ENCODE data around the gene KIF21A. TPM values are rescaled to one million over a fixed set of nuclear protein-coding genes. Genes with fewer than 3 reads are reported as not detected.

The KIF21A gene
- total RNA-seq, 1 donor from 2014 or later, result 12.1 TPM

DNA sequence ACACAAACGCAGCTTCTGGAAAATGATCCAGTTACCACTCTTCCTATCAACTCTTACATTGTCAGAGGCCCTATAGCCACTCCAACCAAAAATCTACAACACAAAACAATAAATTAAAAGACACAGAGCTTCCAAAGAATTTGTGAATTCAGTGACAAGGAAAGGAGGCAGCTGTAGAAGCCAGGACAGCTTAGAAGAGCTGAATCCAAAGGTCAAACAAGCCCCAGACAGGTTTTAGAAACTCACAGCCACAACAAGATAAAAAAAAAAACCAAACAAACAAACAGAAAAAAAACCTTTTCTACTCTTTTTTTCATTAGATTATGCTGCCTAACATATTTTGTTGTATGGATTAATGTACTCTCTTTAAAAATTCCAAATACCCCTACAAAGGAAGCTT, 94.4 kb downstream of the KIF21A start:
- ATAC-seq (no peak), DNase-seq (no peak)
- Histone ChIP-seq H3K27me3 (ENCODE audit: low read depth) (no peaks in the 10 kb centered on the region), H3K9me3 (no peaks in the 10 kb centered on the region), H3K36me3 (no peaks in the 10 kb centered on the region), H3K27ac (no peak overlapping the region), H3K4me3 (no peak overlapping the region), H3K4me1 (no peaks in the 10 kb centered on the region)
- intact Hi-C loops (cut with DNase I), result no loop called here
- TF ChIP-seq, protein P1, sequence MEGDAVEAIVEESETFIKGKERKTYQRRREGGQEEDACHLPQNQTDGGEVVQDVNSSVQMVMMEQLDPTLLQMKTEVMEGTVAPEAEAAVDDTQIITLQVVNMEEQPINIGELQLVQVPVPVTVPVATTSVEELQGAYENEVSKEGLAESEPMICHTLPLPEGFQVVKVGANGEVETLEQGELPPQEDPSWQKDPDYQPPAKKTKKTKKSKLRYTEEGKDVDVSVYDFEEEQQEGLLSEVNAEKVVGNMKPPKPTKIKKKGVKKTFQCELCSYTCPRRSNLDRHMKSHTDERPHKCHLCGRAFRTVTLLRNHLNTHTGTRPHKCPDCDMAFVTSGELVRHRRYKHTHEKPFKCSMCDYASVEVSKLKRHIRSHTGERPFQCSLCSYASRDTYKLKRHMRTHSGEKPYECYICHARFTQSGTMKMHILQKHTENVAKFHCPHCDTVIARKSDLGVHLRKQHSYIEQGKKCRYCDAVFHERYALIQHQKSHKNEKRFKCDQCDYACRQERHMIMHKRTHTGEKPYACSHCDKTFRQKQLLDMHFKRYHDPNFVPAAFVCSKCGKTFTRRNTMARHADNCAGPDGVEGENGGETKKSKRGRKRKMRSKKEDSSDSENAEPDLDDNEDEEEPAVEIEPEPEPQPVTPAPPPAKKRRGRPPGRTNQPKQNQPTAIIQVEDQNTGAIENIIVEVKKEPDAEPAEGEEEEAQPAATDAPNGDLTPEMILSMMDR (IDR thresholded peaks at IDR 0.05), result no peak

GRCh38 chr12:39344926-39345325, 98.0 kb downstream of the KIF21A start:
- TF ChIP-seq, protein P1 (IDR thresholded peaks at IDR 0.05), result no peak
- Histone ChIP-seq H3K27ac (no peak overlapping the region), H3K36me3 (peaks cover 3% of the 10 kb centered on the region), H3K4me1 (no peaks in the 10 kb centered on the region), H3K27me3 (ENCODE audit: low read depth) (no peaks in the 10 kb centered on the region), H3K4me3 (no peak overlapping the region), H3K9me3 (no peaks in the 10 kb centered on the region)
- intact Hi-C loops (cut with DNase I), result no loop called here
- no peak for DNase-seq
- ATAC-seq, result no peak

DNA sequence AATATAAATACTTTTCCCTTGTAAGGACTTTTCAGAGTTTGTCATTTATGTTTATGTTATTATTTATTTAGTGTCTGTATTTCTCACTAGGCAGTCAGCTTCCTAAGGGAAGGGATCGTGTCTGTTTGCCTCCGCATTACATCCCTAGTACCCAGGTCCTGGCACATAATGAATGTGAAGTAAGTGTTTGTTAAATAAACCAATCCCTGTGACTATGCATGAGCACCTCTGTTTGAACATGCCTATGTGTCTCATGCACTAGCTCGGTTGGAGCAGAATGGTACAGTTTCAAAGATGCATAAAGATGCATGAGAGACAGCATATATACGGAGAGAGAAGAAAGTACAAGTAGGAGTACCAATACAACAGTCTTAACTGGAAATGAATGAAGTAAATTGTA, 99.3 kb downstream of the KIF21A start:
- H3K4me1 ChIP-seq, result no peaks in the 10 kb centered on the region
- no peak for DNase-seq
- no peaks in the 10 kb centered on the region for H3K27me3 ChIP-seq (ENCODE audit: low read depth)
- no peak overlapping the region for H3K27ac ChIP-seq
- no peak overlapping the region for H3K4me3 ChIP-seq
- ATAC-seq, result no peak
- peaks cover 3% of the 10 kb centered on the region for H3K36me3 ChIP-seq
- intact Hi-C loops (cut with DNase I), result no loop called here
- H3K9me3 ChIP-seq, result no peaks in the 10 kb centered on the region
- TF ChIP-seq, protein P1 (IDR thresholded peaks at IDR 0.05), result no peak

DNA sequence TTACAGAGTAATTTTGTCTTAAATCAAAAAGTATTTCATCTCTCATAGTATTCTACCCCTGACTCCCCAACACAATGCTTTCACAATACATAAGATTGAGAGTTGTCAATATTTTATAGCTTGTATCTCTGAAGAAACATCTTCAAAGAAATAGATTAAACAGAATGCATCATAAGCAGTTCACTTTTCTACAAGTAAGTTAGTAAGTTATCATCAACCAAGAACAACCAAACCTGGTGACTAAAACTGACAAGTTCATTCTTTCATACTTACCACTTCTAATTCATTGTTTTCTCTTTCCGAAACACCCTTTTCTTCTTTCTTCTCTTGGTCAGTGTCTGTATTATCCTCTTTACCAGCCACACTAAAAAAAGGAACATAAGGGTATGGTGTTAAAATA, 101.2 kb downstream of the KIF21A start:
- intact Hi-C loops (cut with DNase I), result no loop called here
- no peaks in the 10 kb centered on the region for H3K4me1 ChIP-seq
- no peaks in the 10 kb centered on the region for H3K27me3 ChIP-seq (ENCODE audit: low read depth)
- no peak overlapping the region for H3K27ac ChIP-seq
- TF ChIP-seq, protein P1 (IDR thresholded peaks at IDR 0.05), result no peak
- no peak for DNase-seq
- H3K4me3 ChIP-seq, result no peak overlapping the region
- H3K9me3 ChIP-seq, result no peaks in the 10 kb centered on the region
- no peak for ATAC-seq
- peaks cover 3% of the 10 kb centered on the region for H3K36me3 ChIP-seq

DNA sequence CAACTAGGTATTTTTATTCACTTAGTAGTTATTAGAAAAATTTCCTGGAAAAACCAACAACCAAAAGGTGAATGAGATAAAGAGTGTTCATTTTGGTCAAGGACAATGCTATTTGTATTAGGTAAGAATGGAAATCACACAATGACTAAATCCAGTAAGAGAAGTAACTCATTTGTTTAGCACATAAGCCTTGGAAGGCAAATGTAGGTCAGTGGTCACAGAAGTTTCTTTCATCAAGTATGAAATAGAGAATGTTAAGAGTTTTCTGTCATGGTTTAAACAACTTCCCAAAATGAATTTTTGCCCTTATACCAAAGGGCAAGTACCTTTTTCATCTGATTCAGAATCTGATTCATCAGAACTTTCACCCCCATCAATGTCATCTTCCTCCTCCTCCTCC, 101.7 kb downstream of the KIF21A start:
- H3K4me3 ChIP-seq, result no peak overlapping the region
- H3K27ac ChIP-seq, result no peak overlapping the region
- intact Hi-C loops (cut with DNase I), result no loop called here
- no peaks in the 10 kb centered on the region for H3K27me3 ChIP-seq (ENCODE audit: low read depth)
- DNase-seq (no peak), ATAC-seq (no peak)
- no peaks in the 10 kb centered on the region for H3K9me3 ChIP-seq
- TF ChIP-seq, protein P1 (IDR thresholded peaks at IDR 0.05), result no peak
- peaks cover 3% of the 10 kb centered on the region for H3K36me3 ChIP-seq
- H3K4me1 ChIP-seq, result no peaks in the 10 kb centered on the region

DNA sequence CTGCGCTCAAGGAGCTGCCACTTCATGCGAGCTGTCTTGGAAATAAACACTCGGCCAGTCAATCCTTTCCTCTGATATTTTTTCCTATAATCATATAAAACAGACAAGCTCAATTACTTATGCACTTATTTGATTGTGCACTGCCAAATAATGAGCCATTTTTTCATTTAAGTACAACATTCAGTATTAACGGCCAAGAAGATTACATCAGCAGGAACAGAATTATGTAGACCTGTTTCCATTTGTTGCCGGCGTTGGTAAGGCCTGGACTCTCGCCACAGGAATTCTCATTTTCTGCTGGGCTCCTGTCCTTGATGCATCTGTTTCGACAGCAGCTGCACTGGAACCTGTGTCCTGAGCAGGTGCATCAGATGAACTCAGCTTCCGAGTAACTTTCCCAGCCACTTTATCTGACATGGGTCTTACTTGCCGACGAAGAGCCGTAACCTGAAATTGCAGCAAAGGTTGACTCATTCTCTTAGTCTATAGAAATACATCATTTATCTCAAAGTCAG, 110.2 kb downstream of the KIF21A start:
- DNase-seq, result no peak
- intact Hi-C loops (cut with DNase I), result no loop called here
- Histone ChIP-seq H3K27me3 (ENCODE audit: low read depth) (no peaks in the 10 kb centered on the region), H3K4me3 (no peak overlapping the region), H3K27ac (no peak overlapping the region), H3K4me1 (no peaks in the 10 kb centered on the region), H3K9me3 (no peaks in the 10 kb centered on the region), H3K36me3 (no peaks in the 10 kb centered on the region)
- no peak for ATAC-seq
- TF ChIP-seq, protein P1 (IDR thresholded peaks at IDR 0.05), result no peak
